GM12874 (cell line): Measurements from ENCODE around the gene GDPD5.

ENCODE experiments used
- TF ChIP-seq, protein P1 (sequence below): IDR thresholded peaks from 2 replicates; pipeline ENCODE4 v1.5.1; 2011; ENCODE audit warnings: low read depth, mild to moderate bottlenecking, control low read depth, low read length, moderate library complexity; ENCODE audit not compliant: insufficient read depth

The GDPD5 gene

DNA sequence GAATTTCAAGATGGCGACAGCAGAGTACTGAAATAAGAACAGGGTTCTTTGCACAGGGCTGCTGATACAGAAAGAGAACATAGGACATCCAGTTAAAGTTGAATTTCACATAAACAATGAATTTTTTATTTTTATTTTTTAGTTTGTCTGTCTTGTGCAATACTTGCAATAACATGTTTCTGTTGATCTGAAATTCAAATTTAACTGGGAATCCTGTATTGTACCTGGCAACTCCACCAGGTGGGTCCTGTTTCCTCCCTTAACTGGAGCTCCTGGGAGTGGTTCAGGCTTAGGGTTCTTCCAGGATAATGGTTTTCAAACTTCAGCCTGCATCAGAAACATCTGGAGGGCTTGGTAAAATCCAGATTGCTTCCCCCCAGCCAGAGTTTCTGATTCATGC lies 21.4 kb upstream of the GDPD5 start:
- TF ChIP-seq, protein P1, sequence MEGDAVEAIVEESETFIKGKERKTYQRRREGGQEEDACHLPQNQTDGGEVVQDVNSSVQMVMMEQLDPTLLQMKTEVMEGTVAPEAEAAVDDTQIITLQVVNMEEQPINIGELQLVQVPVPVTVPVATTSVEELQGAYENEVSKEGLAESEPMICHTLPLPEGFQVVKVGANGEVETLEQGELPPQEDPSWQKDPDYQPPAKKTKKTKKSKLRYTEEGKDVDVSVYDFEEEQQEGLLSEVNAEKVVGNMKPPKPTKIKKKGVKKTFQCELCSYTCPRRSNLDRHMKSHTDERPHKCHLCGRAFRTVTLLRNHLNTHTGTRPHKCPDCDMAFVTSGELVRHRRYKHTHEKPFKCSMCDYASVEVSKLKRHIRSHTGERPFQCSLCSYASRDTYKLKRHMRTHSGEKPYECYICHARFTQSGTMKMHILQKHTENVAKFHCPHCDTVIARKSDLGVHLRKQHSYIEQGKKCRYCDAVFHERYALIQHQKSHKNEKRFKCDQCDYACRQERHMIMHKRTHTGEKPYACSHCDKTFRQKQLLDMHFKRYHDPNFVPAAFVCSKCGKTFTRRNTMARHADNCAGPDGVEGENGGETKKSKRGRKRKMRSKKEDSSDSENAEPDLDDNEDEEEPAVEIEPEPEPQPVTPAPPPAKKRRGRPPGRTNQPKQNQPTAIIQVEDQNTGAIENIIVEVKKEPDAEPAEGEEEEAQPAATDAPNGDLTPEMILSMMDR, result no peak

- TF ChIP-seq, protein P1, result no peak
Measured at GRCh38 chr11:75543806-75544205, 18.1 kb upstream of the GDPD5 start.

GRCh38 chr11:75542088-75542438 lies 16.3 kb upstream of the GDPD5 start:
- TF ChIP-seq, protein P1, result no peak

- TF ChIP-seq, protein P1, result no peak
Measured at GRCh38 chr11:75541193-75542087, 15.7 kb upstream of the GDPD5 start.

- TF ChIP-seq, protein P1, result no peak
Measured at GRCh38 chr11:75539459-75540334, 14.0 kb upstream of the GDPD5 start.

GRCh38 chr11:75538150-75538942 lies 12.6 kb upstream of the GDPD5 start:
- TF ChIP-seq, protein P1, result no peak

DNA sequence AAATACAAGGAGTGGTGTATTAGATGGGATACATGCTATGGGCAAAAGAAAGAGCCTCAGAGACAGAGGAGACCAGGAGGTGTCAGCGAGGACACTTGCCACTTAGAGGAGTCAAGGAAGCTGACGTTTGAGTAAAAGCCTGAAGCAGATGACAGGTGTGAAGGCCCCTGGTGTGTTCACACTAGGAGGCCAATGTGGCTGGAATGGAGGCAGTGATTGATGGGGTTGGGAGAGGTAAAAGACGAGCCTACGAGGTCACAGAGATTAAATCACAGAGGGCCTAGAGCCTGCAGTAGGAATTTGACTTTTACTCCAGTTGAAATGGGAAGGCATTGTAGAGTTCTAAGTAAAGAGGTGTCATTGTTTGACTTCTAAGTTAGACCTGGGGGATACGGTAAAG lies 12.0 kb upstream of the GDPD5 start:
- TF ChIP-seq, protein P1, result no peak
